ENCODE results near the gene BTNL9.
"Not testable (repeated sequence)": the region's sequence is repeated elsewhere in the genome, so short reads cannot be mapped to it uniquely, and the experiment has no call there.

Gene BTNL9

DNA sequence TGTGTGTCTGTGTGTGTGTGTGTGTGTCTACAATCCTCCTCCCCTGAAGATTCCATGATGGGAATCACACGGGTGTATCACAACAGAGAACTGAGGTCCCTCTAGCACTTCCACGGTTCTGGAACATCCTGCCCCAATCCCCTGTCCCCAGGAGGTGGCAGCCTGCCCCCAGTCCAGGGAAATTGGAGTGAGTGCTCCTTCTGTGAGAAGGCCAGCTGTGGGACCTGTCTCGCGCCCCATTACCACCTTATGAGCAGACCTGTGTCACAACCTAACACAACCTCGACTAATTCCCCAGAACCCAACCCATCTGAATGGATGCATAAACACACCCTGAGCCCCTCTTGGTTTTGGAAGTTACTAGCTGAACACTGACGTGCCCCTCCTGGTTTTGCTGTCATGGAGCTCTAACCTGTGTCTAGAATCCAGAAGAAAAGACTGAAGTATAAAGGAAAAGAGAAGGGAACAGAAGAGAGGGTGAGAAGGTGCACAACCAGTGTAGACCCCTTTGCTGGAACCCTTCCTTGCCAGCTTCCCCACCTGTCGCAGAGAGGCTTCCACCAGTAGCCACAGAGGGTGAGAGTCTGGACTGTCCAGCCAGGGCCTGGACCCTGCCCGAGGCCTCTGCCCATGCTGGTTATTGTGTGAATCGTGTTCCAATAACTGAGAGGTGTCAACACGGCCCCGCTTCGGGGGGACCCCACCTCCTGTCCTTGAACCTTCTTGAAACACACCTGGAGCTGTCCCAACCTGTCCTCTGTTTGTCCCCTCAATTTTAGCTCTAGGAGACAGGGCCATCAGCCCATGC lies 3.4 kb downstream of the BTNL9 start:
- DNase-seq = no peak

DNA sequence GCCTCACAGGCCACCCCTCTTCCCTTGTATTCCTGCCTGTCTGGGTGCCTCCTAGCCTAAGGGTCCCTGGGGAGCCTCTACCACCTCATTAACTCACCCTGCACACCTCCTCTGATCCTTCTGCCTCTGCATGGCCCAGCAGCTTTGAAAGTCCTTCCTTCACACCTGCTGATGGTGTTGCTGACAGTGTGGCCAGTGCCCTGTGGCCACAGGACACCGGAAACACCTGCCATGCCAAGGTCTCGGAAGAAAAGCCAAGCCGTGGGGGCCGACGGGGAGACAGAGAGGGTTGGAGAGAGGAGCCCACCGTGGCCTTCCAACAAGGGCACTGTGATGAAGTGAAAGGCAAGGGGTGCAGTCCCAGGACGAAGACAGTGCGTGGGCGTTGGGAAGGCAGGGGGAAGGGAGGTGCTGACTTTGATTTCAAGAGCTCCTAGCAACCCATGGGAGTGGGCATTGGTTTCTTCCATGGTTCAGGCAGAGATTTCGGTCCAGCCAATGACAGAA lies 4.1 kb downstream of the BTNL9 start:
- DNase-seq = no peak

DNA sequence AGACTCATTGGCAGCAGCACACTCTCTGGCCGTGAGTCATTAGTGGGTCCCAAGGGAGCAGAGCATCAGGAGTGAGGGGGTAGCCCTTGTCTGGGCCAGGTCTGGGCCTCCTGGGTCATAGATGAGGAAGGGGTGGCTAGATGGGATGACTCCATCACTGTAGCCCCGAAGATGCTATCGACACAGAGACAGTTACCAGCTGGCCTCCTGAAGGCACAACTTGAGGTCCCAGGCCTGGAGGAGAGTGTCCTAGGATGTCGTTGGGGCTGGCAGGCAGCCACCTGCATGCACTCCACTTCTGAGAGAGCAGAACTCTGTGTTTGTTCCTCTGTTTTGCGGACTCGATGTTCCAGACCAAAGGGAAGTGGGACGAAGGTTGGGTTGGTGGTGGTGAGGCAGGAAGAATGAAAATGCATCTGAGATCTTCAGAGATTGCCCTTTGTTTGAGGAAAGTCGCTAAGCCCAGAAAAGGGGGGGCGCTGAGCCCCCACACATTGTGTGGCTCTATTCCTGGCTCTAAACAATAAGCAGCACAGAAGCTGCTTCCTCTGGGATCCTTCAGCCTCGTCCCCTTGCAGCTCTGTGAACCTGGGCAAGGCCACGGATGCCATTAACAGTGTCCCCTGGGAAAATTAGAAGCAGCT lies 4.7 kb downstream of the BTNL9 start:
- DNase-seq = no peak

DNA sequence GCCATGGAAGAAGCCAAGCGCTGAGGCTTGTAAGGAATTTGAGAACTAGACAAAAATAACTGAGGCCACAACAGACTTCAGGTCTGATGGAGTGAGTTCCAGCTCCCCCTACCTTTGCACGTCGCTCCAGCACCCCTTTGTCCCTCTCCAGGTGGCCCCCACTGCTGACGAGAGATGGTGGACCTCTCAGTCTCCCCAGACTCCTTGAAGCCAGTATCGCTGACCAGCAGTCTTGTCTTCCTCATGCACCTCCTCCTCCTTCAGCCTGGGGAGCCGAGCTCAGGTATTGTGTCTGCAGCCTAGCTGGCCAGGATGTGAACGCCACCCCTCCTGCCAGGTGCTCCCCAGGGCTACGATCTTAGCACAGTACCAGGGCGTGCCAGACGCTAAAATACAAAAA lies 5.2 kb downstream of the BTNL9 start:
- DNase-seq = no peak

DNA sequence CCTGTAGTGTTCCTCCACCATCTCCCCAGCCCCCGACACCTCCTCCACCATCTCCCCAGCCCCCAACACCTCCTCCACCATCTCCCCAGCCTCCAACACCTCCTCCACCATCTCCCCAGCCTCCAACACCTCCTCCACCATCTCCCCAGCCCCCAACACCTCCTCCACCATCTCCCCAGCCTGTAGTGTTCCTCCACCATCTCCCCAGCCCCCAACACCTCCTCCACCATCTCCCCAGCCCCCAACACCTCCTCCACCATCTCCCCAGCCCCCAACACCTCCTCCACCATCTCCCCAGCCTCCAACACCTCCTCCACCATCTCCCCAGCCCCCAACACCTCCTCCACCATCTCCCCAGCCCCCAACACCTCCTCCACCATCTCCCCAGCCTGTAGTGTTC lies 5.8 kb downstream of the BTNL9 start:
- DNase-seq = not testable (repeated sequence)

DNA sequence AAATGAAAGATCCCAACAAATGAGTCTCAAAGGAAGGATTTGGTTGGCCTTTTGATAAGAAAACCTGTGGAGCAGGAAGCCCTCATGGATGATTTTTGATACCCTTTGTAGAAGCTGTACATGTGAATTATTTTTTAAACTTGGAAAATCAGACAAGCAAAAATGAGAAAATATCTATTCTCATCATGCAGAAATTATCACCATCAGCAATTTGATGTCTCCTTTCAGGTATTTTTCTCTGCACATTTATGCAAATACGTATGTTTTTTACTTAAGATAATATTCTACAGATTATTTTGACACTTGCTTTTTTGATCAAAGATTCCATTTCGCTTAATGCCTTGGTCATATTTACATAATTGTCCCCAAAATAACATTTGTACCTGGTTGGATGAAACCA lies 7.2 kb downstream of the BTNL9 start:
- DNase-seq = no peak

DNA sequence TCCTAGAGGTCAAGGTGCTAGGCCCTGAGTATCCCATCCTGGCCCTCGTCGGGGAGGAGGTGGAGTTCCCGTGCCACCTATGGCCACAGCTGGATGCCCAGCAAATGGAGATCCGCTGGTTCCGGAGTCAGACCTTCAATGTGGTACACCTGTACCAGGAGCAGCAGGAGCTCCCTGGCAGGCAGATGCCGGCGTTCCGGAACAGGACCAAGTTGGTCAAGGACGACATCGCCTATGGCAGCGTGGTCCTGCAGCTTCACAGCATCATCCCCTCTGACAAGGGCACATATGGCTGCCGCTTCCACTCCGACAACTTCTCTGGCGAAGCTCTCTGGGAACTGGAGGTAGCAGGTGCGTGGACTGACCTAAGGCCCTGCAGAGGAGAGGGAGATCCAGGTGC lies 7.9 kb downstream of the BTNL9 start:
- no peak for DNase-seq

DNA sequence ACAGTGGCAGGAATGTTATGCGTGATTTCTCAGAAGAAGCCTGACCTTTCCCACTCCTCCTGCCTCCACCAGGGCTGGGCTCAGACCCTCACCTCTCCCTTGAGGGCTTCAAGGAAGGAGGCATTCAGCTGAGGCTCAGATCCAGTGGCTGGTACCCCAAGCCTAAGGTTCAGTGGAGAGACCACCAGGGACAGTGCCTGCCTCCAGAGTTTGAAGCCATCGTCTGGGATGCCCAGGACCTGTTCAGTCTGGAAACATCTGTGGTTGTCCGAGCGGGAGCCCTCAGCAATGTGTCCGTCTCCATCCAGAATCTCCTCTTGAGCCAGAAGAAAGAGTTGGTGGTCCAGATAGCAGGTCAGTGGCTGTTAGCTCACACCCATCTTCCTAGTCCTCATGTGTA lies 9.9 kb downstream of the BTNL9 start:
- DNase-seq = no peak

DNA sequence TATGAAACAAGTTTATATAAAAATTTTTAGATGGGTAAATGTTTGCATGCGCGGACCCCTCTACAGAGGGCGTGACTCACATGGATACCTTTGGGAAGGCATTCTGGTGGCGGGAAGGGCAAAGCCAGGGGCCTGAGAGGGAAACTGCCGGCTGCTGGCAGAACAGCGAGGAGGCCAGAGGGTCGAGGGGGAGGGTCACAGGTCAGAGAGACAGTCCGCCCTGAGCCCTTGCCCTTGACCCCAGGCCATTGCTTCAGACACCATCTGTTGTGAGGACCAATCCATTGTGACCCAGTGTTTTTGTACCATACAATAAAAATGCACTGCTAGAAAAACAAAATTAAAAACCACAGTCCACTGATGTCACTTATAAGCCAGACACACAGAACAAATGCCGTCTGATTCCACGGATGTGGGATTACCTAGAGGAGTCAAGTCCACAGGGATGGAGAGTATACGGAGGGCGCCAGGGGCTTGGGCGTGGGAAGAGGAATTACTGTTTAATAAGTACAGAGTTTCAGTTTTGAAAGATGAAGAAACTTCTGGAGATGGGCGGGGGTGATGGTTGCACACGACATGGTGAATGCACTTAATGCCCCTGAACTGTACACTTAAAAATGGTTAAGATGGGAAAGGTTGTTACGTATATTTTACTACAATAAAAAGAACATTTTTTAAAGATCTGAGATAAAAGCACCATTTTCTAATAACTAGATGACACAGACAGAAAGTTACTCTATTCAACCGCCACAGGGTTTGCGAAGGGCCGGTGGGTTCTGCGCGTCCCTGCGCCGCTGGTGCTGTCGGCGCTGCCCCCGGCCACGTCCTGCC lies 12.0 kb downstream of the BTNL9 start:
- DNase-seq = no peak

DNA sequence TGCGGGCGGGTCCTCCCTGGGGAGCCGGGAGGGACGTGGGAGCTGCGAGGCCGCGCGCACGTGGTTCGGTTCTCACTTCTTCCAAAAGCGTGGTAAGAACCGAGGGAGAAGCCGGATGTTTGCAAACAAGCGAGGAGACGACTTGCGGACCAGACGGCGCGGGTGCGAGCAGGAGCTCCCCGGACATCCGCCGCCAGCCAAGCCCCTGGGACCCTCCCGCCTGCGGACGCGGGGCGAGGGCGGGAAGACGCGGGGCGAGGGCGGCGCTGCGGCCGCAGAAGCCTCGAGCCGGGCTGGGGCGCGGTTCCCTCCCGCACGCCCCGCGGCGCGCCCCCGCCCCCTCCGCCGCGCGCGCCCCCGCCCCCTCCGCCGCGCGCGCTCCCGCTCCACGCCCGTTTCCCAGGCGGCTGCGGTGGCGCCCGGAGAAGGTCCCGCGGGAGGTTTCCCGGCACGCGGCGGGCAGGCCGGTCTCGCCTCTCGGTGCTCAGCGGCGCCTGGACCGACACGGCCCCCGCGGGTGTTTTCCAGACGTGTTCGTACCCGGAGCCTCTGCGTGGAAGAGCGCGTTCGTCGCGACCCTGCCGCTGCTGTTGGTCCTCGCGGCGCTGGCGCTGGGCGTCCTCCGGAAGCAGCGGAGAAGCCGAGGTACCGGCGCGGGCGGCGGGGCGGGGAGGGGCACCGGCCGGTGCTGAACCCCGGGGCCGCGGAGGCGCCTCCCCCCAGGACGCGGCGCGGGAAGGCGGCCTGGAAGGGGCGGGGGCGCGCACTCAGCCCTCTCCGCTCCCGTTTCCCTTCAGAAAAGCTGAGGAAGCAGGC lies 12.8 kb downstream of the BTNL9 start:
- peak; percentile 18 for DNase-seq

DNA sequence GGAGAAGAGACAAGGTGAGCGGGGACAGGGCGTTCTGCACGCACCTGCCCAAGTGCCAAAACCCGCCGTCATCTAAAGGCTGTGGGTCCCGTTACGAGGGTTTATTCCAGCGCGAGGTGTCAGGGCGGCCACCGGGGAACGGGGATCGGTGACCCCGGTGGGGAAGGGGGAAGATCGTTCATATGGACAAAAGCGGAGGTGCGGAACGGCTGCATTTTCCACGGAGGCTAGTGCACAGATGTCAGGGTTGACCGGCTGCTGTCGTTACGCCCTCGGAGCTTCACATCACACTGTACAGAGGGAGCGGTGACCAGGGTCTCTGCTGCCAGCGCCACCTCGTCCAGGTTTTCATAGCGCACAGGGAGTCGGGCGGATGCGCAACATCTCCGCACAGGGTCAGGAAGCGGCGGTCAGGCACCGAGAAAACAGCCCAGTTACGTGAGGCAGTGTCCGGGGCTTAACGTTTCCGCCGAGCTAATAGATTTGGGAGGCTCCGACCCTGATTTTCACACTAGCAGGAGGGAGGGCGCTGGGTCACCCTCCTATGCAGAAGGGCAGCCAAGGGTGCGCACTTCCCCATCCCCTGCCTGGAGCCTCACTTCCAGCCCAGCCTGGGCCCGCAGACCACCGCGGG lies 13.5 kb downstream of the BTNL9 start:
- peak; percentile 6 for DNase-seq

DNA sequence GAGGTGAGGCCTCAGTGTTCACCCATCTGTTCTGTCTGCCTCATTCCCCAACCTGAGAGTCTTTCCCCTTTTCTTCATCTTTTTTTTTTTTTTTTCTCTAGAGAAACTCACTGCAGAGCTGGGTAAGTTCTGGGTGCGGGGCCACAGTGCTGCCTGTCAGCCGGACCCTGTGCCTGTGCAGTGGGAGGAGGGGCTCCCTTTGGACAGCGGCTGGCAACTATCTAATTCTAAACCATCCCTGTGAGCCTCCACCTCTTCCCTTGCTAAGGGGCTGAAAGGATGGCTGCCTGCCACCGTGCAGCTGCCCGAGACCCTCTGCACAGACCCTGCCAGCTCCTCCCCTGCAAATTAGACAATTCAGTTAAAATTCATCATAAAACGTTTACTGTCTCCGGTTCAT lies 14.1 kb downstream of the BTNL9 start:
- no peak for DNase-seq

DNA sequence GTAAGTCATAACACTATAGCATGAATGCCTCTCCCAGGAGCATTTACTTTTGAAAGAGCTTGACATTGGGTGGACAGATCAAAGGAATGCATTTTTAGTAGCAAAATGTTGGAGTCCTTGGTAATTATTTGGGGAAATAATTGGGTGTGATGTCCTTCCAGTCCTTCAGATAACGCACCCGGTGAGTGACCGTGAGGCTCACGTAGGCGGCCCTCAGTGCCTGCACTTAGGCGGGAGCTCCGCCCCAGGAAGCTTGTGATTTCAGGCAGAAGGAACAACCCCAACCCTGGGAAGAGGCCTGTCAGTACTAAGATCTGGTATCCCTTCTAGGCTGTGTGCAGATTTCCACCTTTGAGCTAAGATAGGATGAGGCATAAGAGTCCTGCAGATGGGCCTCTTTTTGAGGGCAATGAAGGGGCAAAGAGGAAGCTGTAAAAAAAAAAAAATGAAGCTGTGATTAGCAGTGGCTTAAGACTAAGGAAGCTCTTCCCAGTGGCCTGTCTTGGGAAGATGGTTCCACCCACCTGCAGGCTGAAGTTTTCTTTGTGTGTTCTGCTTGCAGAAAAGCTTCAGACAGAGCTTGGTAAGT lies 14.9 kb downstream of the BTNL9 start:
- DNase-seq = no peak

DNA sequence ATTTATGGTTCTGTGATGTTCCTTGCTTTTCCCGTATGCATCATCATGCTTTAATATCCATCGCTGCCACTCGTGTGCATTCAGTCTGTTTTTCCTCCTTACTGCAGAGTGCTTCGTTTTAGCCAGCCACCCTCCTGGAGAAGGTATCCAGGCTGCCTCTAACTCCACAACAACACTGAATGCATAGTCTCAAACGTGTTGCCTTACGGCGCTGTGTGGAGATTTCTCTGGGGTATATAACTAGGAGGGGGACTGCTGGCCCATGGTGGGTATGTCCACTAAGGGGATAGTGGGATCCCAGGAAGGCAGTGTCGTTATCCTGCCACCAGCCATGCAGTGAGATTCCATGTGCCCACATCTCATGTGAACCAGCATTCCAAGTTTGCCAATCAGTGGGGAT lies 16.4 kb downstream of the BTNL9 start:
- DNase-seq = no peak

DNA sequence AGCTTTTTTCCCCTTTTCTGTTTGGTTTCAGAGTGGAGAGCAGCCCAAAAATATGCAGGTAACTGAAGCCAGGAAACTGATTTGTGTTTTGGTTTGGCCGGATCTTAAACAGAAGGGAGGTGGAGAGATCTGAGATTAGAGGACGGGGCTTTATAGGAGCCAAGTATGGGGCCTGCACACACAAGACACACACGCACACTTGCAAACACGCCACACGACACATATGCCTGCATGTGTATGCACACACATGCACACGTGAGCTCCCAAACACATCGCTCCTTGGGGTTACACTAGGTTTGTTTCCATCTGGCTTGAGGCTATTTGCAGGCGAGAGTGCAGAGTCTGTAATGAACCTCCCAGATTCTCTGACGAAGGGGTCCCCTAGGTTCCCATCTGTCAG lies 18.3 kb downstream of the BTNL9 start:
- DNase-seq = no peak

DNA sequence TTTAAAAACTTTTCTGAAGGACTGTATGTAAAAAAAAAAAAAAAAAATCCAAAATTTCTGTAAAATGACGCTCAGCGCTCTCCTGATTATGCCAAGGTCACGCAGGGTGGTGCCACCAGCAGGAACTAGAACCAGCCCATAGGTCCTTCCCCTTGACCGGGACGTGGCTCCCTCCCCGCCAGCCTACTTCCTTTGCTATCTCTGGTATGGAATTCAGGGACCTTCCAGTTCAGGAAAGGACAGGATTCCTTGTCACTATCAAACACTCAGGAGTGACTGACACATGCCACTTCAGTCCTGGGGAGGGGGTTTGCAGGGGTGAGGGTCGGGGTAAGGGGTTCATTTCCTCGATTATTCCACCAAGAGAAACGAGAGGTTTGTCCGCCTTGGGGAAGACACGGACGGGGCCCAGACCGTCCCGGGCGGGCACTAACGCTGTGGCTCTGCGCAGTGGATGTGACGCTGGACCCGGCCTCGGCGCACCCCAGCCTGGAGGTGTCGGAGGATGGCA lies 18.8 kb downstream of the BTNL9 start:
- DNase-seq = no peak

DNA sequence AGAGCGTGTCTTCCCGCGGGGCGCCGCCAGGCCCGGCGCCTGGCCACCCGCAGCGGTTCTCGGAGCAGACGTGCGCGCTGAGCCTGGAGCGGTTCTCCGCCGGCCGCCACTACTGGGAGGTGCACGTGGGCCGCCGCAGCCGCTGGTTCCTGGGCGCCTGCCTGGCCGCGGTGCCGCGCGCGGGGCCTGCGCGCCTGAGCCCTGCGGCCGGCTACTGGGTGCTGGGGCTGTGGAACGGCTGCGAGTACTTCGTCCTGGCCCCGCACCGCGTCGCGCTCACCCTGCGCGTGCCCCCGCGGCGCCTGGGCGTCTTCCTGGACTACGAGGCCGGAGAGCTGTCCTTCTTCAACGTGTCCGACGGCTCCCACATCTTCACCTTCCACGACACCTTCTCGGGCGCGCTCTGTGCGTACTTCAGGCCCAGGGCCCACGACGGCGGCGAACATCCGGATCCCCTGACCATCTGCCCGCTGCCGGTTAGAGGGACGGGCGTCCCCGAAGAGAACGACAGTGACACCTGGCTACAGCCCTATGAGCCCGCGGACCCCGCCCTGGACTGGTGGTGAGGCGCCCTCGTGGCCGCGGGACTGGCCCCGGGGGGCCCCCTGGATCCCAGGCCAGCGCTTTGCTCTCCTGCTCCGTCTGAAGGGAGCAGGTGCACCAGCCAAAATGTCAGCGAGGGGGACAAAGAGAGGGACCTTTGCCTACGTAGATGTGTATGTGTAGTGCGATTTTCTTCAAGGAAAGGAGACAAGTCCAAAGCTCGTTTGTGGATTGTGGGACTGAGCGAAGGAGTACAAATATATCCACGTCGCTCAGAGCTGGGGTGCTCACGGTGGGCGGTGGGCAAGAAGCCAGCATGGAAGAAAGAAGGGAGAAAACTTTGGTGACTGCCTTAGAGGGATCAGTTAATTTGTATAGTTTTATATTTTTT lies 19.5 kb downstream of the BTNL9 start:
- no peak for DNase-seq

DNA sequence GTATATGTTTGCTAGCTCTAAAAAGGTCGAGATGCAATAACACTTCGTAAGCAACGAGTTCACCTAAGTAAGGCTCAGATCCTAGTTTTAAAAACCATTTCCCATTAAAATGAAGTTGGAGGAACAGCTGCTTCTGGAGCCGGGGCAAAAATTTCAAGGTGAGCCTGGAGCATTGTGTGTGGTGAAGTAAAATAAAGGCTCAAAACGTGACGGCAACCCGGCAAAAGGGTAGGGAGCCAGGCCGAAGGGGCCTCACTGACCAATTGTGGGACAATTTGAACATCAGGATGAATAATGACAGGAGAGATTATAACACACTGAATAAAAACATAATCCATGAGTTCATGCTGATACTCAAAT lies 20.1 kb downstream of the BTNL9 start:
- DNase-seq = no peak

DNA sequence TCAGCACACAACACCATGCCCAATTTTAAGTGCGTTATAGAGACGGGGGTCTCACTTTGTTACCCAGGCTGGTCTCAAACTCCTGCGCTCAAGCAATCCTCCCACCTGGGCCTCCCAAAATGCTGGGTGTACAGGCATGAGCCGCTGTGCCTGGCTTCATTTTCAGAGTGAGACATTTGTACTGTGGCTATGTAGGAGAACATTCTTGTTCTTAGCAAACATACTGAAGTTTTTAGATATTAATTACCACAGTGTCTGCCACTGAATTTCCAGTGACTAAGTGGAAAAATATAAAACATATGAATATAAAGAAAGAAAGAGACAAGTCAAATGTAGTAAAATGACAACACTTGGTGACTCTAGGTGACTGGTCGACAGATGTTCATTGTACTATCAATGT lies 20.9 kb downstream of the BTNL9 start:
- no peak for DNase-seq

DNA sequence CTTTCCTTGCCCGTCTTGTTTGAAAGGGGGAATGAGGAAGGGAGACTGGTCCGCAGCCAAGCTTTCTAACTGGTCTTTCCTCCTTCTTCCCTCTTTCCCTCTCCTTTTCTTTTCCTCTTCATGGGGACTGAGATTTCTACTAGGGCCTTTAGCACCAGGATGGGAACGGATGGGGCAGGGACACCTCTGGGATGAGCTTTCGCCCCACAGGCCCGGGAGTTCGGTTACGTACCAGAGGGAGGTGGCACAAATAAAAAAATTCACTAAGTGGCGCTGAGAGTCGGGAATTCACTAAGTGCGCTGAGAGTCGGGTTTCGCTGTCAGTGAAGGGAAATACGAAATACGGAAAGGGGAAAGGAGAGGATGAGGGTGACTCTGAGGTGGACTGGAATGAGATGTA lies 21.6 kb downstream of the BTNL9 start:
- no peak for DNase-seq

DNA sequence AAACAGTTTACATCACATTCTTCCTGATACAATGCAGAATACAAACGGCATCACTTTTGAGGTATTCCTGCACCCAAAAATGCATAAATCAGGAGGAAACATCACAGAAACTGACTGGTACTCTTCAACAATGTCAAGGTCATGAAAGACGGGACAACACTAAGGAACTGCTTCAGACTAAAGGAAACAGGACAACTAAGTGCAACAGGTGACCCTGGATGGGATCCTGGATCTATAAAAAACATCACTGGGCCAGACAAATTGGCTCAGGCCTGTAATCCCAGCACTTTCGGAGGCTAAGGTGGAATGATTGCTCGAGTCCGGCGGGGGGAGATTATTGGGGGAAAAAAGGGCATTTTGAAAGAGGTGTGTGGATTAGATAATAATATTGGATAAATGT lies 22.6 kb downstream of the BTNL9 start:
- DNase-seq = no peak
